Hippocampal formation (tissue), 2 donors: ENCODE results near the gene CYLD.

Experiments used
- DNase-seq, 2 donors: peaks; one replicate each; lab custom pipeline; 2025; lab: John Stamatoyannopoulos, UW

The CYLD gene

GRCh38 chr16:50818380-50818779, 76.5 kb downstream of the CYLD start:
- no peak for DNase-seq

DNA sequence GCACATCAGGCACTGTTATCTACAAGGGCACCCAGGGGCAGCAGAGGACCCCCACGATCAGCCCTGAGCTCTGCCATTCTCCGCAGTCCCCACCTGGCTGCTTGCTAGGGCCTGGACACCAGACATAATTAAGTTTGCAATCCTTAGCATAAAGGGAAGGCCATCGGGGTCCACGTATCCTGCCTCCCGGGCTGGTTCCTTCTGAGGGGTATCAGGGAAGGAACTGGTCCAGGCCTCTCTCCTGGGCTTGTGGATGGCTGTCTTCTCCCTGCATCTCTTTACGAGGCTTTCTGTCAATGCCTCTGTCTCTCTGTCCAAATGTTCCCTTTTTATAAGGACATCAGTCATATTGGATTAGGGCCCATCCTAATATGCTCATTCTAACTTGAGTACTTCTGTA, 77.8 kb downstream of the CYLD start:
- DNase-seq: no peak

GRCh38 chr16:50820225-50820624, 78.3 kb downstream of the CYLD start:
- no peak for DNase-seq

- no peak for DNase-seq
Measured at GRCh38 chr16:50821586-50821985, 79.7 kb downstream of the CYLD start.

- DNase-seq: no peak
Measured at GRCh38 chr16:50822671-50823070, 80.8 kb downstream of the CYLD start.

- no peak for DNase-seq
Measured at GRCh38 chr16:50826797-50827316, 85.0 kb downstream of the CYLD start.

GRCh38 chr16:50828164-50828702, 86.3 kb downstream of the CYLD start:
- no peak for DNase-seq

GRCh38 chr16:50830698-50831097, 88.8 kb downstream of the CYLD start:
- no peak for DNase-seq

DNA sequence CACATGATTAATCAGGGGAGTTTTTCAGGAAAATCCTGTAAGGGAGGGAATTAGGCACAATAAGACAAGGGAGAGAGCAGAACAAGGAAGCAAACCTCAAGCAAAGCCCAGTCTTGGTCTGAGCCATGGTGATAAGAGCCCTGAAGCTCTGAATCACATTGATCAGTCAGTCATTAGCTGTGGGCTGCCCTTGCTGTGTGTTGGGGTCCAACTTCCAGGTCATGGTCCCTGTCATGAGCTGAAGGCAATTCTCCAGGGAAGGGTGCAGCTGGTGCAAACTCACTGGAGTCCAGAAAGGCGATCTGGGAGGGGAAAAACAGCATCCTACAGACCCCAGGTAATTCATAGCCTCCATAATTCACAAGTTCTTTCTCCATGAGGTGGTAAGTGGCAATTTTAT, 89.9 kb downstream of the CYLD start:
- no peak for DNase-seq

DNA sequence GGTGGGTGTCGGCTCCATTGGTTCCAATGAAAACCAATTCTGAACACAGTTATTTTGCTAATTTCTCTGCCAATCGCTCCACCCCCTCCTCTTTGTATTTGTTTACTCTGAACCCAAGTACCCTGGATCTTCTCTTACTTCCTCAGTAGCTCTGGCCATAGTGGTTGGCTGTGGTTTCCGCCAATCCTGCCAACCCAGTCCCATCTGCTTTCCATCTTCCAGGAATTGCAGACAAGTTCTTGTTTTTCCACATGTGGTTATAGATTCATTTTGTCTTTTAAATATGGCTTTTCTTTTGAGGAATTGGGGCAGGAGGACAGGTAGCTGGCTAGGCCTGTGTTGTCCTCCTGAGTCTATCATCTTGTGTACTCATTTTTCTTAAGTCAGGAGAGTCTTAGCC, 92.0 kb downstream of the CYLD start:
- DNase-seq: no peak

DNA sequence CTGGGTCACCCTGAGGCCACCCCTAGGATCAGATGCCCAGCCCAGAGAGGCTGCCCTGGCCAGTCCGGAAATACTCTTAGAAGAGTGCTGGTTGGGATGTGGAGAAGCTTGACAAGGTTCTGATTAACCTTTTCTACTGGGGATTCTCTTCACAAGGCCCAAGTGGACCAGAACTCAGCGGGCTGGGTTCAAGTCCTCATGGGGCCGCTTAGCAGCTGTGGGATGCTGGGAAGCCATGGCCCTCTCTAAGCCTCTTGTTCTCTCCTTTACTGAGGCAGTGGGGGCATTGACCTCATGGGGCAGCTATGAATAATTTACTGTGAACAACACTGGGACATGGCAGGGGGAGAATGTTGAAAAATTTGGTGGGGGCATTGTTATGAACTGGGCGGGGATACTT, 92.8 kb downstream of the CYLD start:
- DNase-seq: no peak

- peak; percentile 34 to 74 for DNase-seq
Measured at GRCh38 chr16:50835358-50836060, 93.6 kb downstream of the CYLD start.

GRCh38 chr16:50836121-50836621, 94.3 kb downstream of the CYLD start:
- peak; percentile 57 to 95 for DNase-seq

GRCh38 chr16:50837324-50837723, 95.4 kb downstream of the CYLD start:
- no peak for DNase-seq

DNA sequence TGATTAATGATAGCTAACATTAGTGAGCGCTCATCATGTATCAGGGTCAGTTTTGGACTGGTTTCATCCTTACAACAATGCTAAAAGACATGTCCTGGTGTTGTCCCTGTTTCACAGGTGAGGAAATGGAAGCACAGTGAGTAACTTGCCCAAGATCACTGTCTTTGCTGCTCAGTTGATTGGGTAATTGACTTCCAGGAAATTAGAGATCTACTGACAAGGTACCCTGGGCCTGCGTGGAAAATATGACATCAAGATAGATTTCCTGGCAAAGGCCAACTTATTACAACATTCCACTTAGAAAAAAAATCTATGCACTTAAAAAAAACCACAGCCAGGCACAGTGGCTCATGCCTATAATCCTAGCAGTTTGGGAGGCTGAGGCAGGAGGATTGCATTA, 96.3 kb downstream of the CYLD start:
- DNase-seq: no peak

DNA sequence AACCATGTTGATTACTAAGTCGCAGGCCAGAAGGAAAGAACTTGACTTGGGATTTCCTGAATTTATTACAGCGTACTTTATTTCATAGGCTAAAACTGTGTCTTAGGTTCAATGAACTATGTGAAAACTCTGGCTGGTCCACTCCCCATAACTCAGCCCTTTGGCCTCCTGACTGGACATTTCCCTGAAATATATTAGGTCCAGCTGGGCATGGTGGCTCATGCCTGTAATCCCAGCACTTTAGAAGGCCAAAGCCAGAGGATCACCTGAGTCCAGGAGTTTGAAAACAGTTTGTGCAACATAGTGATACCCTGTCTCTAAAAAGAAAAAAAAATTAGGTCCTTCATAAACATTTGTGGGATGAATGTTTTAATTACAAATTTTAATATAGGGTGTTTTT, 97.0 kb downstream of the CYLD start:
- DNase-seq: no peak

DNA sequence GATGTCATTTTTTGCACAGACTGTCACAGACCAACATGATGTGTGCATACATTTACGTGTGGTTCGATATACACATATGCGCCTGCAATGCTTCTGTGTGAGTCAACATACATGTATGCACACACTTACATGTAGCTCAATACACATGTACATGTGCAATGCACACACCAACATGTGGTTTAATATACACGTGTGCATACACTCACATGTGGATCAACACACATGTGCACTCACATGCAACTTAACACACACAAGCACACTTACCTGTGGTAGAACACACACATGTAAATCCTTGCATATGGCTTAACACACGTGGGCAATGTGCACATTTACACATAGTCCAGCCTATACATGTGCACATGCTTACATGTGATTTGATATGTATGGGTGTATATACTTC, 97.5 kb downstream of the CYLD start:
- no peak for DNase-seq

DNA sequence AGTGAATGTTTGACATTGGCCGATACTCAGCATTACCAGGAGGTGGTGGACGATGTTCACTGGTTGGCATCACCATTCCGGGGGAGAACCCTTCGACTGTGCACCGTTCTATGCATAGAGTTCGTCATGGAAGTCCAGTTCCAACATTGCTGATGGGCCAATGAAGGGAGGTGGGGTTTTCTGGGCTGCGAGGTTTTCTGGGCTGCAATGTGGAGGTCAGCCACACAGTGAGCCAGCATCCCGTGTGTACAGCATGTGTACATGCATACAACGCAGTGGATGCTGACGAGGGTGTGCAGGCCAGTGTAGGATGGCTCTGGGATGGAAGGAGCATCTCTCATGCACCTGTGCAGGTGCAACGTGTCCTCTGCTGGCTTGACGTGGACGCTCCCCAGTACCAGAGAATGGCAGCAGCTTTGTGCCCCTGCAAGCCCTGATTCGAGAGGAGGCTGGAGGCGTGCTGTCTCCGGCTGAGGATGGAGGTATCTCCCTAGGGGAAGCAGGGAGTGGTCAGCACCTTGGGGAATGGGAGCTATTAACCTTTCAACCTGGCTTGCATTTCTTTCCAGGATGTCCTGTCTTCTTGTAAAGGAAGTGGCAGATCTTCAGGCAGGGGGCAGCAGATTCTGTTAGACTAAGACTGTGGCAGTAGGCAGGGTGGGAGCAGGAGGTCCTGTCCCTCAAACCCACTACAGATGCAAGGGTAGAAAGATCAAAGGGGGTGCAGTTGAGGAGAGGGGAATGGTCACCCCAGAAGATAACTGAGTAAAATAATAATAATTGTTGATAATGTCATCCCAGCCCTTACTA, 98.2 kb downstream of the CYLD start:
- DNase-seq: peak in 1 of 2 donors; percentile 10

DNA sequence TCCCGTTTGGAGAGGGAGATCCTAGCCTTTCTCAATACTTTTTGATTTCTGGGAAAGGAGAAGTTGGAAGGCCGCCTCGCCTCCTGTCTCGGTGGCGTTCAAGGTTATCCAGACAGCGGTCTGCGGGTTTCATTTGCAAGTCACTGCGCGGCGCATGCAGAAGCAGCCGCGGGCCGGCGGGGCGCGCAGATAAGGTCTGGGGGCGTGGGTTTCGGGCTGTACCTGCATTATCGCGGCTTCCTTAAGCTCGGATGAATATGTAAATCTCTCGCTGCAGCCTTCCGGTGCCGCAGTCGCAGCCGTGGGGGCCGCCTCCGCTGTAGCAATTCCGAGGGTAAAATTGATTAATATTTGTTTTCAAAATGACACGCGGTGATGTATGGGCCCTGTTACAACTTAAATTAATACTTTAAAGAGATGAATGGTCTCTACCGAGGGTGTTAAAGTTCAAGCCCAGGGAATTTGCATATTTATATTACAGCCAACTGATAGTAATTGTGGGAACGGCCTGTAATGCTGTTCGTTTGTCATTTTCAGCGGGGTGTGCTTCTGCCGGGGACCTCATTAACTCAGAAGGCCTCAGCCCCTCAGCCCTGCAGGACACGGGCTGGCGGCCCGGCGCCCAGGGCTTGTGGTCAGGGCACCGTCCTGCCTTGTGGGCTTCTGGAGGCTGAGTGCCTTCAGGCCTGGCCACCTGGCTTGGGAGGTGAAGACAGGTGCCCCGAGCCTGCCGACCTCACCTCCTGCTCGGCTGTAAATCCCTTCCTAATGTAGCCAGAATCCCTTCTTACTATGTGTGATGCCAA, 99.4 kb downstream of the CYLD start:
- DNase-seq: no peak

DNA sequence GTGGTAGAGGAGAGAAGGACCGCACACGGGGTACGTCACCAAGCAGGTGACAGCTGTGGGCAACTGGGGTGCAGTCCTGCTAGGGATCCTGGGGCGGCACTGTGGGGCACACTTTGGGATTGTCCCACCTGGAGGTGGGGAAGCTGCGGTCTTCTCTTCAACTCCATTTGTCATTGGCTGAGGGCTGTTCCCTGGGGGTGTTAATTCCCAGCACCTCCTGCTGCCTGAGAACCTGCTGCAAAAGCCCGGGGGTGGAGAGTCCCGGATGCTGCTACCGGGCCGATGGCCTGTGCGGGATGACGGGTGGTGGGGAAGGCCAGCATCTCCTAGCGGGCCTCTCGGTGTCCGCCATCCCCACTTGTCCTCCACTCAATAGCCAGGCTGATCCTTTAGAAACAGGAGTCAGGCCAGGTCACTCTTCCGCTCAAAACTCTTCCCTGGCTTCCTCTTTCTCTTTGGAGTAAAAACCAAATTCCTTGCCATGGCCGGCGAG, 100.2 kb downstream of the CYLD start:
- no peak for DNase-seq

DNA sequence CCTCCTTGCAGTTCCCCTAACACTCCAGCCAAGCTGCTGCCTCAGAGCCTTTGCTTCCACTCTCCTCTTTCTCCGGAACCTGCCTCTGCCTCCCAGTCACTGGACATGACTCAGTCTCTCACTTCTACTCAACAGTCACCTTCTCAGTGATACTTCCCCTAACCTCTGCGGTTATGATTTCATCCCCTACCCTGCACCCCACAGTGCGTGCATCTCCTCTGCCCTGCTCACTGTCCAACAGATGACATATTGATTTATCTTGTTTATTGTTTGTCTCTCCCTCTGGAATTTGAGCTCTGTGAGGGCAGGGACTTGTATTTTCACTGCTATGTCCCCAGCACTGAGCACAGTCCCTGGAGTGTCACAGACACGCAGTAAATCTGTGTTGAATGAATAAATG, 100.7 kb downstream of the CYLD start:
- DNase-seq: no peak

DNA sequence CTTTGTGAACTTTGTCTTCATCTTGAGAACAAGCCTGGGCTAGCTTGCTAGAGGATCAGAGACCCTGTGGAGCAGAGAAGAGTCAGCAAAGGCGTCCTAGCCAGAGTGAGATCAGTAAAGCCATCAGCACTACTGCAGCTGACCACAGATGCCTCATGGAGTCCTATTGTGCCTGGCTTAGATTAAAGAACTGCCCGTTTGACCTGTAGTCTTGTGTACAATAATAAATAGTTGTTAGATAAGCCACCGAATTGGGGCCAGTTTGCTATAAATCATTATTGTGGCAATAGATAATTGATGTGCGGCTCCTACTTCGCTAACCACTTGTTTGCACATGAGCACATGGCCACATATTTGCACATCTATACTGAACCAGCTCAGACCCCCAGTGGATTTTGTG, 103.0 kb downstream of the CYLD start:
- no peak for DNase-seq
